SK-N-SH treated with all-trans-retinoic acid at 6 μM for 48 hours (cell line): ENCODE measurements around the gene HTT.

Experiments
- ATAC-seq: fragments of 200-7000 bp; cut with Tn5 transposase; 3 replicates; pipeline ENCODE4 v1.9.1; 2020; ENCODE audit warnings: mild to moderate bottlenecking, moderate library complexity
- BACH2 ChIP-seq: fragments of 250-450 bp; sonication (Bioruptor Pico); IDR thresholded peaks from 2 replicates; pipeline ENCODE4 v1.9.0; 2021; ENCODE audit warnings: mild to moderate bottlenecking, borderline replicate concordance
- CSDC2 ChIP-seq: fragments of 250-450 bp; sonication (Bioruptor Pico); IDR thresholded peaks from 2 replicates; pipeline ENCODE4 v1.5.0; 2020; ENCODE audit warnings: mild to moderate bottlenecking, moderate library complexity
- ESRRG ChIP-seq: fragments of 250-450 bp; sonication (Bioruptor Pico); IDR thresholded peaks from 2 replicates; pipeline ENCODE4 v1.6.1; 2021; ENCODE audit warnings: mild to moderate bottlenecking
- GLIS3 ChIP-seq: fragments of 250-450 bp; sonication (Bioruptor Pico); IDR thresholded peaks from 2 replicates; pipeline ENCODE4 v1.5.0; 2020; ENCODE audit warnings: mild to moderate bottlenecking, moderate library complexity
- ISL1 ChIP-seq: fragments of 250-450 bp; sonication (Bioruptor Pico); IDR thresholded peaks from 2 replicates; pipeline ENCODE4 v2.1.2; 2022; ENCODE audit warnings: mild to moderate bottlenecking, moderate library complexity
- OSR1 ChIP-seq: fragments of 250-450 bp; sonication (Bioruptor Pico); IDR thresholded peaks from 2 replicates; pipeline ENCODE4 v1.8.0; 2022; ENCODE audit warnings: moderate library complexity, mild to moderate bottlenecking, inconsistent platforms
- PPARA ChIP-seq: fragments of 250-450 bp; sonication (Bioruptor Pico); IDR thresholded peaks from 2 replicates; pipeline ENCODE4 v1.5.0; 2020; ENCODE audit warnings: mild to moderate bottlenecking, borderline replicate concordance
- SNAI2 ChIP-seq: fragments of 250-450 bp; sonication (Bioruptor Pico); IDR thresholded peaks from 2 replicates; pipeline ENCODE4 v1.5.0; 2020; ENCODE audit warnings: mild to moderate bottlenecking, moderate library complexity
- TCF4 ChIP-seq: fragments of 250-450 bp; sonication (Bioruptor Pico); IDR thresholded peaks from 2 replicates; pipeline ENCODE4 v1.8.0; 2021; ENCODE audit warnings: mild to moderate bottlenecking, moderate library complexity, borderline replicate concordance
- TOX ChIP-seq: fragments of 250-450 bp; sonication (Bioruptor Pico); IDR thresholded peaks from 2 replicates; pipeline ENCODE4 v1.8.0; 2021; ENCODE audit warnings: mild to moderate bottlenecking, moderate library complexity, borderline replicate concordance
- ZC3H10 ChIP-seq: fragments of 250-450 bp; sonication (Bioruptor Pico); IDR thresholded peaks from 2 replicates; pipeline ENCODE4 v1.5.1; 2021; ENCODE audit warnings: mild to moderate bottlenecking, moderate library complexity
- ZFP3 ChIP-seq: fragments of 250-450 bp; sonication (Bioruptor Pico); IDR thresholded peaks from 2 replicates; pipeline ENCODE4 v1.5.0; 2020; ENCODE audit warnings: mild to moderate bottlenecking, moderate library complexity
- ZFP30 ChIP-seq: fragments of 450-650 bp; formaldehyde crosslinking; IDR thresholded peaks from 2 replicates; pipeline ENCODE4 v1.5.0; 2022; ENCODE audit warnings: mild to moderate bottlenecking, moderate library complexity
- ZNF565 ChIP-seq: fragments of 450-650 bp; formaldehyde crosslinking; conservative IDR thresholded peaks from 2 replicates; pipeline ENCODE4 v1.5.0; 2020; ENCODE audit warnings: low read depth, mild to moderate bottlenecking, moderate library complexity
- ZNF70 ChIP-seq: fragments of 450-650 bp; formaldehyde crosslinking; IDR thresholded peaks from 2 replicates; pipeline ENCODE4 v1.5.0; 2020; ENCODE audit warnings: mild to moderate bottlenecking, moderate library complexity
- ZNF8 ChIP-seq: fragments of 450-650 bp; formaldehyde crosslinking; IDR thresholded peaks from 2 replicates; pipeline ENCODE4 v1.5.0; 2020; ENCODE audit warnings: mild to moderate bottlenecking, moderate library complexity
- TF ChIP-seq, protein P1 (sequence below): fragments of 250-450 bp; sonication (Bioruptor Pico); IDR thresholded peaks from 2 replicates; pipeline ENCODE4 v1.5.1; 2021; ENCODE audit warnings: mild to moderate bottlenecking, moderate library complexity
- TF ChIP-seq, protein P2 (sequence below): fragments of 250-450 bp; sonication (Bioruptor Pico); IDR thresholded peaks from 2 replicates; pipeline ENCODE4 v1.8.0; 2021; ENCODE audit warnings: low read depth, mild to moderate bottlenecking, moderate library complexity, borderline replicate concordance
- TF ChIP-seq, protein P3 (sequence below): fragments of 250-450 bp; sonication (Bioruptor Pico); IDR thresholded peaks from 2 replicates; pipeline ENCODE4 v1.5.1; 2020; ENCODE audit warnings: low read depth, mild to moderate bottlenecking, moderate library complexity

HTT gene

DNA sequence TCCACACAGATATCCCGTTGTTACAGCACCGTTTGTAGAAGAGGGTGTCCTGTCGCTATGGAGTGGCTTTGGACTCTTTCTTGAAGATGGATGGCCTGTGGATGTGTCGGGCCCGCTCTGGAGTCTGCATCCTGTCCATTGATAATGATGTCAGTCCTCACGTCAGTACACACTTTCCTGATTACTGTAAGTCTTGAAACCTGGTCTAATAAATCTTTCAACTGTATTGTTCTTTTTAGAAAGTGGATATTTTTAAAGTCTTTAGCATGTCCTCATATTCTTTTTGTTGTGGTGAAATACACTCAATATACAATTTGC, 189.4 kb downstream of the HTT start (continued):
- TF ChIP-seq, protein P1, sequence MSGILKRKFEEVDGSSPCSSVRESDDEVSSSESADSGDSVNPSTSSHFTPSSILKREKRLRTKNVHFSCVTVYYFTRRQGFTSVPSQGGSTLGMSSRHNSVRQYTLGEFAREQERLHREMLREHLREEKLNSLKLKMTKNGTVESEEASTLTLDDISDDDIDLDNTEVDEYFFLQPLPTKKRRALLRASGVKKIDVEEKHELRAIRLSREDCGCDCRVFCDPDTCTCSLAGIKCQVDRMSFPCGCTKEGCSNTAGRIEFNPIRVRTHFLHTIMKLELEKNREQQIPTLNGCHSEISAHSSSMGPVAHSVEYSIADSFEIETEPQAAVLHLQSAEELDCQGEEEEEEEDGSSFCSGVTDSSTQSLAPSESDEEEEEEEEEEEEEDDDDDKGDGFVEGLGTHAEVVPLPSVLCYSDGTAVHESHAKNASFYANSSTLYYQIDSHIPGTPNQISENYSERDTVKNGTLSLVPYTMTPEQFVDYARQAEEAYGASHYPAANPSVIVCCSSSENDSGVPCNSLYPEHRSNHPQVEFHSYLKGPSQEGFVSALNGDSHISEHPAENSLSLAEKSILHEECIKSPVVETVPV (CRISPR knock-in tag): no peak
- TF ChIP-seq CSDC2 (CRISPR knock-in tag) (no peak), OSR1 (CRISPR knock-in tag) (no peak), ZC3H10 (CRISPR knock-in tag) (no peak)

DNA sequence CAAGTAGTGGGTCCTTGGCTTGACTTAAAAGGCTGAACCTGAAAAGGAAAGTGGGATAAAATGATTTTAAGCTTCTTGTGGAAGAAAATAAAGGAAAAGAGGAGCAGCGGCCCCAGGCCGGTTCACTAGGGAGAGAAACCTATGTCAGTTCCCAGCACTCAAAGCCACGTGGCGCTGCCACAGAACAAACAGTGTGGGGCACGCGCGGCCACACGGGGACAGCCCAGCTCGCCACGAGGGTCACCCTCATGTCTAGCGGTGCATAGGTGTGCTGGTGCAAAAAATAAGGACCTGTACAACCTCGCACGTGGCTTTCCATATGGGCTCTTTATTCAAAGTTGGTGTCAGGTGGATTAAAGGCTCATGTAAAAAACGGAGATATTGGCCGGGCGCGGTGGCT, 191.6 kb downstream of the HTT start:
- TF ChIP-seq GLIS3 (CRISPR knock-in tag): no peak
- no peak for TF ChIP-seq CSDC2 (CRISPR knock-in tag)
- TF ChIP-seq BACH2: no peak
- no peak for TF ChIP-seq ZFP30 (CRISPR knock-in tag)
- no peak for TF ChIP-seq ZNF8 (CRISPR knock-in tag)
- TF ChIP-seq ZNF565 (CRISPR knock-in tag): no peak
- TF ChIP-seq SNAI2 (CRISPR knock-in tag): no peak
- TF ChIP-seq ESRRG: no peak
- no peak for TF ChIP-seq ZC3H10 (CRISPR knock-in tag)
- no peak for TF ChIP-seq ISL1 (CRISPR knock-in tag)
- no peak for TF ChIP-seq ZFP3 (CRISPR knock-in tag)
- TF ChIP-seq, protein P2, sequence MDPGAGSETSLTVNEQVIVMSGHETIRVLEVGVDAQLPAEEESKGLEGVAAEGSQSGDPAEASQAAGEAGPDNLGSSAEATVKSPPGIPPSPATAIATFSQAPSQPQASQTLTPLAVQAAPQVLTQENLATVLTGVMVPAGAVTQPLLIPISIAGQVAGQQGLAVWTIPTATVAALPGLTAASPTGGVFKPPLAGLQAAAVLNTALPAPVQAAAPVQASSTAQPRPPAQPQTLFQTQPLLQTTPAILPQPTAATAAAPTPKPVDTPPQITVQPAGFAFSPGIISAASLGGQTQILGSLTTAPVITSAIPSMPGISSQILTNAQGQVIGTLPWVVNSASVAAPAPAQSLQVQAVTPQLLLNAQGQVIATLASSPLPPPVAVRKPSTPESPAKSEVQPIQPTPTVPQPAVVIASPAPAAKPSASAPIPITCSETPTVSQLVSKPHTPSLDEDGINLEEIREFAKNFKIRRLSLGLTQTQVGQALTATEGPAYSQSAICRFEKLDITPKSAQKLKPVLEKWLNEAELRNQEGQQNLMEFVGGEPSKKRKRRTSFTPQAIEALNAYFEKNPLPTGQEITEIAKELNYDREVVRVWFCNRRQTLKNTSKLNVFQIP (CRISPR knock-in tag): no peak
- TF ChIP-seq PPARA (CRISPR knock-in tag): no peak
- TF ChIP-seq ZNF70: no peak
- TF ChIP-seq, protein P1 (CRISPR knock-in tag): no peak
- no peak for ATAC-seq

DNA sequence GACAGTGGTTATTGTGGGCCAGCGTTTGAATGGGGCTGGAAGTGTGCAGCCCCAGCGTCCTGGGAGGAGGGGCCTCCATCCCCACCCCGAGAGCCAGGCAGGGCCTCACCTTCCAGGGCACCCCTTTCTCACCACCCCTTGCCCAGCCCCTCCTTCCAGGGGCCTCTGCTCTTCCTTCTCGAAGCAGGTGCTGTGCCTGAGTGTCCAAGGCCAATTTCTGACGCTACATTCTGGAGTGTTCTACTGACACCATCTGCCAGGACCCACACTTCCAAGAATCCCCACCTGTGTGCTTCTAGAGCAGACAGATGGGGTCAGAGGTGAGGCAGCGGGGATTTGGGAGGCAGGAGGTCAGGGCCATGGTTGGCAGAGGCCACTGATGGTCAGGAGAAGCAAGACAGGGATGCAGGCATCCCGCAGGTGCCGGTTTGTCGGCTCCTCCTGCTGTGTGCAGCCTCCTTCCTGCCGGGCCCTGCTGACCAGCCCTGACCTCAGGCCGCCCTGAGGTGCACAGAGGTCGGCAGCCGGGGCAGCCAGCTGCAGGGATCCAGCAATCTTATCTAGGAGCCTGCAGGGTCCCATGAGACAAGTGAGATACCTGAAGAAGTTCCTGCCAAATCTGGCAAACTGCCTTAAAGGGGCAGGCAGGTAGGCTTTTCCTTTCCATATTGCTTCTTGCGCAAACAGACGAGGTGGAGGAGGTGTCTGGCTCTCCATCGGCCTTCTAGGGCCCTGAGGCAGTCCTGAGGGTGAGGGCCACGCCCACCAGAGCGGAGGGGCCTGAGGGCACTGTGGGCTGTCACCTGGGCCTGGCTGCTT, 193.3 kb downstream of the HTT start:
- no peak for ATAC-seq

DNA sequence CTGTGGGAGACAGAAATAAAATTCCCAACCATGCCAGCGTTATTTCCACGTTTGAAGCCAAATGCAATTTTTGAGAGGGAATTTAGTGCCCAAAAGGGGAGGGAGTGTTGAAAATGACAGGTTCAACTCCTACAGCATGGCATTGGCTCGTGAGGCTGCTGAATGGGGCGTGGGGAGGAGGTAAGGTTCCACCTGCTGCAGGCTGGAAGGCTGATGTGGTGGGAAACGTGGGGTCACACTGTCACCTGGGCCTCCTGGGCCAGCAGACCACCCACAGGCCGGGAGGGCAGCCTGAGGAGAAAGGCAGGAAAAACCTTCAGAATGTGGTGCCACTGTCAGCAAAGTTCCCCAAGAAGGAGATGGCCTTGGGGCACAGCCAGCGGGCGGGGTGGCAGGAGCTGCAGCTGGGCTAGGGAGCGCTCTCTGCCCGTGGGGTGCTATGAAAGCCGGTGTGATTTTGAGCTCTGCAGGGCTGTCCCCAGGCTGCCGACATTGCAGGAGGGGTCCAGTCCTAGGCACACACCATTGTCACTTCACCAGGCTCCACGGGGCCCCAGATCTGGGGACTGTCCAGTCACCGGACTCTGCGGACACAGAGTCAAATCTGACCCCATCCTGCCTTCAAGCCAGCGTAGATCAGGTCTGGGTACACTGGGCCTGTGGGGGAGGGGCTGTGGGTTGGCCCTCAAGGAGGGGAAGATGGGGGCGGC, 194.1 kb downstream of the HTT start:
- no peak for TF ChIP-seq ZFP30 (CRISPR knock-in tag)
- TF ChIP-seq ISL1 (CRISPR knock-in tag): no peak
- no peak for TF ChIP-seq OSR1 (CRISPR knock-in tag)
- TF ChIP-seq CSDC2 (CRISPR knock-in tag): no peak
- no peak for TF ChIP-seq TCF4 (CRISPR knock-in tag)
- TF ChIP-seq ZNF70: no peak
- TF ChIP-seq TOX (CRISPR knock-in tag): no peak
- no peak for TF ChIP-seq PPARA (CRISPR knock-in tag)
- no peak for TF ChIP-seq BACH2
- ATAC-seq: no peak

More for the DNA sequence above, 193.3 kb downstream of the HTT start:
- TF ChIP-seq SNAI2 (CRISPR knock-in tag): no peak
- no peak for TF ChIP-seq ESRRG
- TF ChIP-seq, protein P3, sequence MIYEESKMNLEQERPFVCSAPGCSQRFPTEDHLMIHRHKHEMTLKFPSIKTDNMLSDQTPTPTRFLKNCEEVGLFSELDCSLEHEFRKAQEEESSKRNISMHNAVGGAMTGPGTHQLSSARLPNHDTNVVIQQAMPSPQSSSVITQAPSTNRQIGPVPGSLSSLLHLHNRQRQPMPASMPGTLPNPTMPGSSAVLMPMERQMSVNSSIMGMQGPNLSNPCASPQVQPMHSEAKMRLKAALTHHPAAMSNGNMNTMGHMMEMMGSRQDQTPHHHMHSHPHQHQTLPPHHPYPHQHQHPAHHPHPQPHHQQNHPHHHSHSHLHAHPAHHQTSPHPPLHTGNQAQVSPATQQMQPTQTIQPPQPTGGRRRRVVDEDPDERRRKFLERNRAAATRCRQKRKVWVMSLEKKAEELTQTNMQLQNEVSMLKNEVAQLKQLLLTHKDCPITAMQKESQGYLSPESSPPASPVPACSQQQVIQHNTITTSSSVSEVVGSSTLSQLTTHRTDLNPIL: no peak
- no peak for TF ChIP-seq PPARA (CRISPR knock-in tag)
- no peak for TF ChIP-seq ZNF8 (CRISPR knock-in tag)
- TF ChIP-seq ZC3H10 (CRISPR knock-in tag): no peak
- TF ChIP-seq, protein P2 (CRISPR knock-in tag): no peak
